ENCODE data around the gene COPG1. TPM values are rescaled to one million over a fixed set of nuclear protein-coding genes. Genes with fewer than 3 reads are reported as not detected.
A peak's percentile ranks its signal among the peaks of the same experiment; 100 is the strongest.

COPG1 gene
- total RNA-seq, 4 donors from 2014 or later, result 64.7 to 149 (median 116) TPM

- in situ Hi-C loops (cut with MboI; ENCODE audit: low pct_ligation_motif_present in 1 of 4, low pct_unique_long_range_greater_than_20kb in 1 of 4, low sequenced_read_pairs in 3 of 4), result no loop called here
- H3K36me3 ChIP-seq, result no peaks in the 10 kb centered on the region
These were observed 41.9 kb upstream of the COPG1 start for GRCh38 chr3:129207479-129207878.

GRCh38 chr3:129211345-129211744, 38.1 kb upstream of the COPG1 start:
- no peaks in the 10 kb centered on the region for H3K27me3 ChIP-seq
- in situ Hi-C loops (cut with MboI; ENCODE audit: low pct_ligation_motif_present in 1 of 4, low pct_unique_long_range_greater_than_20kb in 1 of 4, low sequenced_read_pairs in 3 of 4) (no loop called here), intact Hi-C loops (cut with DNase I; ENCODE audit: low total_unique reads) (no loop called here)
- TF ChIP-seq POLR2A (IDR thresholded peaks at IDR 0.05) (no peak), EP300 (IDR thresholded peaks at IDR 0.05; ENCODE audit: low read depth) (no peak), POLR2AphosphoS5 (IDR thresholded peaks at IDR 0.05) (no peak)
- TF ChIP-seq, protein P1, sequence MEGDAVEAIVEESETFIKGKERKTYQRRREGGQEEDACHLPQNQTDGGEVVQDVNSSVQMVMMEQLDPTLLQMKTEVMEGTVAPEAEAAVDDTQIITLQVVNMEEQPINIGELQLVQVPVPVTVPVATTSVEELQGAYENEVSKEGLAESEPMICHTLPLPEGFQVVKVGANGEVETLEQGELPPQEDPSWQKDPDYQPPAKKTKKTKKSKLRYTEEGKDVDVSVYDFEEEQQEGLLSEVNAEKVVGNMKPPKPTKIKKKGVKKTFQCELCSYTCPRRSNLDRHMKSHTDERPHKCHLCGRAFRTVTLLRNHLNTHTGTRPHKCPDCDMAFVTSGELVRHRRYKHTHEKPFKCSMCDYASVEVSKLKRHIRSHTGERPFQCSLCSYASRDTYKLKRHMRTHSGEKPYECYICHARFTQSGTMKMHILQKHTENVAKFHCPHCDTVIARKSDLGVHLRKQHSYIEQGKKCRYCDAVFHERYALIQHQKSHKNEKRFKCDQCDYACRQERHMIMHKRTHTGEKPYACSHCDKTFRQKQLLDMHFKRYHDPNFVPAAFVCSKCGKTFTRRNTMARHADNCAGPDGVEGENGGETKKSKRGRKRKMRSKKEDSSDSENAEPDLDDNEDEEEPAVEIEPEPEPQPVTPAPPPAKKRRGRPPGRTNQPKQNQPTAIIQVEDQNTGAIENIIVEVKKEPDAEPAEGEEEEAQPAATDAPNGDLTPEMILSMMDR (IDR thresholded peaks at IDR 0.05), result no peak
- peak overlapping the region; percentile 67 to 78 (median 71) for H3K27ac ChIP-seq
- no peak overlapping the region for H3K4me3 ChIP-seq
- no peak for DNase-seq
- H3K9me3 ChIP-seq, result no peaks in the 10 kb centered on the region
- WGBS, 2 donors (ENCODE audit: low coverage in 1 of 2), result 63 to 64% methylated on average over 1 of the region's 1 CpG
- peaks cover 4 to 24% (median 16%) of the 10 kb centered on the region in 4 donors for H3K4me1 ChIP-seq
- no peaks in the 10 kb centered on the region for H3K36me3 ChIP-seq

More at GRCh38 chr3:129207479-129207878, 41.9 kb upstream of the COPG1 start:
- 47 to 63% methylated on average over 4 of the region's 4 CpGs for WGBS, 2 donors (ENCODE audit: low coverage in 1 of 2)
- no peaks in the 10 kb centered on the region for H3K9me3 ChIP-seq
- no peak overlapping the region for H3K4me3 ChIP-seq
- H3K27ac ChIP-seq, result peak overlapping the region; percentile 47 to 83 (median 66)
- TF ChIP-seq, protein P1 (IDR thresholded peaks at IDR 0.05), result no peak
- peak in 2 of 3 donors; percentile 32 to 65 for TF ChIP-seq POLR2AphosphoS5 (IDR thresholded peaks at IDR 0.05)
- H3K4me1 ChIP-seq, result peaks cover 4 to 25% (median 15%) of the 10 kb centered on the region in 4 donors
- DNase-seq, result no peak
- no peaks in the 10 kb centered on the region for H3K27me3 ChIP-seq
- intact Hi-C loops (cut with DNase I; ENCODE audit: low total_unique reads), result no loop called here

DNA sequence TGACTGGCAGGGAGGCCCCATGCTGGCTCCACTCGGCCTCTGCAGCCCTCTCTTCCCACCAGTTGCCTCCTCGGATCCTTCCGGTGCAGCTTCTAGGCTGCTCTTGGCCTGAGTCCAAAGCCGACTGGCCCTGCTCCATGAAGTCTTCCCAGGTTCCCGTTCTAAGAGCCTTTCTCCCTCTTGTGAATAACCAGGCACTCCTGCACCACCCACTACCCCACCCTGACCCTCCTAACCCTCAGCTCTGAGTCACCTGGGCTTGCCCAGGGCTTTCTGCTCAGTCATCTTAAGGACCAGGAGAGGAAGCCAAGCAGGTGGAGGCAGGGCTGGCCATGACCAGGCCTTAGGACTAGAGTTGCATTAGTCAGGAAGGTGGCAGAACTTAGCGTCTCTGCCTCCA, 37.6 kb upstream of the COPG1 start:
- H3K36me3 ChIP-seq, result no peaks in the 10 kb centered on the region
- intact Hi-C loops (cut with DNase I; ENCODE audit: low total_unique reads), result no loop called here
- WGBS, 2 donors (ENCODE audit: low coverage in 1 of 2), result 22 to 27% methylated on average over 1 to 6 of the region's 6 CpGs
- no peak overlapping the region for H3K4me3 ChIP-seq
- DNase-seq, result peak; percentile 91
- in situ Hi-C loops (cut with MboI; ENCODE audit: low pct_ligation_motif_present in 1 of 4, low pct_unique_long_range_greater_than_20kb in 1 of 4, low sequenced_read_pairs in 3 of 4), result no loop called here
- H3K27me3 ChIP-seq, result no peaks in the 10 kb centered on the region
- peaks cover 4 to 22% (median 16%) of the 10 kb centered on the region in 4 donors for H3K4me1 ChIP-seq
- H3K9me3 ChIP-seq, result no peaks in the 10 kb centered on the region
- H3K27ac ChIP-seq, result peak overlapping the region; percentile 67 to 78 (median 71)
- TF ChIP-seq POLR2A (IDR thresholded peaks at IDR 0.05) (no peak), POLR2AphosphoS5 (IDR thresholded peaks at IDR 0.05) (peak; percentile 41 to 66 (median 48)), EP300 (IDR thresholded peaks at IDR 0.05; ENCODE audit: low read depth) (no peak)
- TF ChIP-seq, protein P1 (IDR thresholded peaks at IDR 0.05), result no peak

GRCh38 chr3:129213238-129213637, 36.2 kb upstream of the COPG1 start:
- Histone ChIP-seq H3K36me3 (no peaks in the 10 kb centered on the region), H3K4me1 (peaks cover 4 to 15% (median 13%) of the 10 kb centered on the region in 4 donors), H3K4me3 (no peak overlapping the region), H3K27me3 (no peaks in the 10 kb centered on the region), H3K27ac (no peak overlapping the region), H3K9me3 (no peaks in the 10 kb centered on the region)
- TF ChIP-seq POLR2AphosphoS5 (IDR thresholded peaks at IDR 0.05), result no peak
- TF ChIP-seq EP300 (IDR thresholded peaks at IDR 0.05; ENCODE audit: low read depth), result no peak
- TF ChIP-seq POLR2A (IDR thresholded peaks at IDR 0.05), result no peak
- TF ChIP-seq, protein P1 (IDR thresholded peaks at IDR 0.05), result no peak
- WGBS, 2 donors (ENCODE audit: low coverage in 1 of 2), result 96 to 97% methylated on average over 5 of the region's 5 CpGs
- no peak for DNase-seq
- in situ Hi-C loops (cut with MboI; ENCODE audit: low pct_ligation_motif_present in 1 of 4, low pct_unique_long_range_greater_than_20kb in 1 of 4, low sequenced_read_pairs in 3 of 4) (no loop called here), intact Hi-C loops (cut with DNase I; ENCODE audit: low total_unique reads) (no loop called here)
